Adrenal gland (tissue), 5 donors: ENCODE measurements around the gene NETO1.

Experiments
- CTCF ChIP-seq, 6 experiments: fragments of 450-650 bp in 4 of 6; fragments of 200-600 bp in 2 of 6; sonication (generic) in 1 of 6; IDR thresholded peaks; 1 replicate in 5 of 6; 2 replicates in 1 of 6; pipeline versions ENCODE4 v1.5.1 to v1.8.0; 2016 to 2021; ENCODE audit warnings: antibody characterized with exemption in 6 of 6, mild to moderate bottlenecking in 2 of 6, moderate library complexity in 1 of 6
- POLR2A ChIP-seq, 2 donors: fragments of 450-650 bp; IDR thresholded peaks; one replicate each; pipeline ENCODE4 v1.6.1; 2017; ENCODE audit warnings: antibody characterized with exemption in 2 of 2, mild to moderate bottlenecking in 2 of 2, moderate library complexity in 1 of 2
- donor health status: DM: no; HTN: no; CAD: no.

GRCh38 chr18:72910045-72910444, 42.3 kb upstream of the NETO1 start:
- TF ChIP-seq CTCF (IDR thresholded peaks at IDR 0.05) (no peak), POLR2A (IDR thresholded peaks at IDR 0.05) (no peak)
